HG03460 (cell line): ENCODE data around the gene RXFP1.

Source experiments
- ATAC-seq: cut with Tn5 transposase; IDR thresholded peaks from one replicate; pipeline ENCODE4 v1.9.1; 2021; ENCODE audit not compliant: unreplicated experiment

The RXFP1 gene

GRCh38 chr4:158670975-158671664 lies 149.4 kb downstream of the RXFP1 start:
- ATAC-seq: peak; percentile 27

GRCh38 chr4:158671665-158671914 lies 149.9 kb downstream of the RXFP1 start, which contains the start of gene C4orf46:
Gene C4orf46 (minus strand): TSS chr4:158671887. CDS start chr4:158671801, 86 bp downstream.
- no peak for ATAC-seq

- ATAC-seq: peak; percentile 85
Observed at GRCh38 chr4:158671915-158672806, 150.5 kb downstream of the RXFP1 start, which contains the start of gene ETFDH. Gene ETFDH (plus strand): TSS chr4:158672296. CDS start chr4:158672457, 161 bp downstream.

- ATAC-seq: no peak
Observed at GRCh38 chr4:158673633-158674032, 152.0 kb downstream of the RXFP1 start.

- ATAC-seq: no peak
Observed at GRCh38 chr4:158676076-158676475, 154.4 kb downstream of the RXFP1 start.

- ATAC-seq: no peak
Observed at GRCh38 chr4:158678767-158679166, 157.1 kb downstream of the RXFP1 start.

GRCh38 chr4:158681629-158682028 lies 159.9 kb downstream of the RXFP1 start:
- no peak for ATAC-seq

GRCh38 chr4:158682066-158682465 lies 160.4 kb downstream of the RXFP1 start:
- no peak for ATAC-seq

GRCh38 chr4:158688813-158689212 lies 167.1 kb downstream of the RXFP1 start:
- ATAC-seq: no peak
